GM12874 (cell line): ENCODE results near the gene RAF1.

Experiments
- CTCF ChIP-seq: IDR thresholded peaks from 2 replicates; pipeline ENCODE4 v1.5.1; 2011; ENCODE audit warnings: low read depth, mild to moderate bottlenecking, control low read depth, low read length, moderate library complexity; ENCODE audit not compliant: insufficient read depth

Gene RAF1

GRCh38 chr3:12553921-12554391 is 110.0 kb downstream of the RAF1 start:
- no peak for TF ChIP-seq CTCF

GRCh38 chr3:12549971-12550760 is 113.8 kb downstream of the RAF1 start:
- no peak for TF ChIP-seq CTCF

GRCh38 chr3:12545473-12545791 is 118.5 kb downstream of the RAF1 start, which contains the start of gene MKRN2OS:
TSS of gene MKRN2OS (minus strand) at chr3:12545499. CDS start at chr3:12545464, 35 bp downstream.
- TF ChIP-seq CTCF, result no peak

GRCh38 chr3:12544652-12545472 is 119.1 kb downstream of the RAF1 start:
- no peak for TF ChIP-seq CTCF

- no peak for TF ChIP-seq CTCF
Measured at GRCh38 chr3:12541625-12542024, 122.3 kb downstream of the RAF1 start.

- no peak for TF ChIP-seq CTCF
Measured at GRCh38 chr3:12536423-12536822, 127.5 kb downstream of the RAF1 start.
